HEK293 (cell line): Measurements from ENCODE around the gene FRMD5.

Experiments
- CTCF ChIA-PET: fragments of 350-600 bp; formaldehyde crosslinking; extraction: SDS; loops from one replicate; lab custom pipeline; 2021; ENCODE audit warnings: antibody characterized with exemption; lab: Yijun Ruan, JAX
- POLR2A ChIA-PET: fragments of 300-600 bp; formaldehyde crosslinking; extraction: SDS; loops from one replicate; lab custom pipeline; 2020; ENCODE audit warnings: antibody characterized with exemption, inconsistent platforms; lab: Yijun Ruan, JAX
- H3K27ac ChIP-seq: fragments of 200-500 bp; sonication (Bioruptor generic); 2 replicates; pipeline ENCODE4 v1.5.1; 2014; ENCODE audit warnings: low read depth, low read length, control low read depth, inconsistent platforms; ENCODE audit errors: extremely low read depth
- H3K36me3 ChIP-seq, 2 experiments: fragments of 200-500 bp in 1 of 2; sonication (Bioruptor generic) in 1 of 2; 1 replicate in 1 of 2; 2 replicates in 1 of 2; pipeline ENCODE4 v1.5.1; 2014 to 2017; ENCODE audit warnings: inconsistent platforms in 2 of 2, low read length in 2 of 2; ENCODE audit not compliant: control insufficient read depth in 2 of 2, insufficient read depth in 1 of 2
- H3K4me1 ChIP-seq: fragments of 200-500 bp; sonication (Bioruptor generic); 2 replicates; pipeline ENCODE4 v1.5.1; 2014; ENCODE audit warnings: mild to moderate bottlenecking, low read length, inconsistent platforms; ENCODE audit not compliant: control insufficient read depth, insufficient read depth
- H3K4me3 ChIP-seq: 2 replicates; pipeline ENCODE4 v1.5.1; 2011; ENCODE audit warnings: low read depth, mild to moderate bottlenecking, control low read depth, low read length, moderate library complexity
- H3K9me3 ChIP-seq: fragments of 200-500 bp; sonication (Bioruptor generic); 2 replicates; pipeline ENCODE4 v1.5.1; 2014; ENCODE audit warnings: low read depth, low read length, inconsistent platforms; ENCODE audit not compliant: control insufficient read depth, insufficient read depth
- SP2 ChIP-seq: fragments of 450-650 bp; formaldehyde crosslinking; IDR thresholded peaks from 2 replicates; pipeline ENCODE4 v1.5.1; 2016; ENCODE audit warnings: missing biosample characterization, missing genetic modification characterization
- TSHZ1 ChIP-seq: fragments of 450-650 bp; formaldehyde crosslinking; IDR thresholded peaks from 2 replicates; pipeline ENCODE4 v1.5.1; 2016; ENCODE audit warnings: missing biosample characterization, missing genetic modification characterization, borderline replicate concordance
- ZNF121 ChIP-seq: fragments of 450-650 bp; formaldehyde crosslinking; IDR thresholded peaks from 2 replicates; pipeline ENCODE4 v1.5.1; 2016; ENCODE audit warnings: missing biosample characterization, missing genetic modification characterization
- ZNF155 ChIP-seq: fragments of 450-650 bp; formaldehyde crosslinking; IDR thresholded peaks from 2 replicates; pipeline ENCODE4 v1.5.1; 2016; ENCODE audit warnings: missing biosample characterization, missing genetic modification characterization
- ZNF175 ChIP-seq: fragments of 450-650 bp; formaldehyde crosslinking; IDR thresholded peaks from 2 replicates; pipeline ENCODE4 v1.5.1; 2016; ENCODE audit warnings: missing biosample characterization, missing genetic modification characterization
- ZNF221 ChIP-seq: fragments of 450-650 bp; formaldehyde crosslinking; IDR thresholded peaks from 2 replicates; pipeline ENCODE4 v1.5.1; 2017; ENCODE audit warnings: missing biosample characterization, missing genetic modification characterization, borderline replicate concordance
- ZNF292 ChIP-seq: fragments of 450-650 bp; formaldehyde crosslinking; IDR thresholded peaks from 2 replicates; pipeline ENCODE4 v1.5.1; 2016; ENCODE audit warnings: low read depth, missing biosample characterization, missing genetic modification characterization, borderline replicate concordance
- ZNF37A ChIP-seq: fragments of 450-650 bp; IDR thresholded peaks from 2 replicates; pipeline ENCODE4 v1.5.1; 2018; ENCODE audit warnings: missing biosample characterization, missing genetic modification characterization
- ZNF433 ChIP-seq: fragments of 450-650 bp; formaldehyde crosslinking; IDR thresholded peaks from 2 replicates; pipeline ENCODE4 v1.5.1; 2016; ENCODE audit warnings: missing biosample characterization, missing genetic modification characterization, low read depth
- ZNF585B ChIP-seq: fragments of 450-650 bp; formaldehyde crosslinking; IDR thresholded peaks from 2 replicates; pipeline ENCODE4 v1.5.1; 2016; ENCODE audit warnings: missing biosample characterization, missing genetic modification characterization
- ZNF768 ChIP-seq: fragments of 450-650 bp; formaldehyde crosslinking; IDR thresholded peaks from 2 replicates; pipeline ENCODE4 v1.5.1; 2018; ENCODE audit warnings: missing biosample characterization, mild to moderate bottlenecking, missing genetic modification characterization
- TF ChIP-seq, protein P1 (sequence below): fragments of 450-650 bp; formaldehyde crosslinking; conservative IDR thresholded peaks from 2 replicates; pipeline ENCODE4 v1.5.1; 2016; ENCODE audit warnings: low read depth, missing biosample characterization, missing genetic modification characterization
- TF ChIP-seq, protein P2 (sequence below): fragments of 450-650 bp; formaldehyde crosslinking; IDR thresholded peaks from 2 replicates; pipeline ENCODE4 v1.5.1; 2016; ENCODE audit warnings: missing biosample characterization, missing genetic modification characterization

Gene FRMD5

GRCh38 chr15:43826508-43827341, 368.3 kb downstream of the FRMD5 start, which contains the start of gene WDR76 (continued):
- TF ChIP-seq ZNF175 (tag by site-specific recombination) (no peak), ZNF155 (tag by site-specific recombination) (no peak), ZNF221 (tag by site-specific recombination) (no peak), ZNF37A (tag by site-specific recombination) (no peak), ZNF292 (tag by site-specific recombination) (no peak), SP2 (peak; percentile 78), ZNF585B (tag by site-specific recombination) (no peak), TSHZ1 (no peak; the same call in 1 of the 2 replicates), ZNF433 (tag by site-specific recombination) (no peak)
- TF ChIP-seq, protein P1, sequence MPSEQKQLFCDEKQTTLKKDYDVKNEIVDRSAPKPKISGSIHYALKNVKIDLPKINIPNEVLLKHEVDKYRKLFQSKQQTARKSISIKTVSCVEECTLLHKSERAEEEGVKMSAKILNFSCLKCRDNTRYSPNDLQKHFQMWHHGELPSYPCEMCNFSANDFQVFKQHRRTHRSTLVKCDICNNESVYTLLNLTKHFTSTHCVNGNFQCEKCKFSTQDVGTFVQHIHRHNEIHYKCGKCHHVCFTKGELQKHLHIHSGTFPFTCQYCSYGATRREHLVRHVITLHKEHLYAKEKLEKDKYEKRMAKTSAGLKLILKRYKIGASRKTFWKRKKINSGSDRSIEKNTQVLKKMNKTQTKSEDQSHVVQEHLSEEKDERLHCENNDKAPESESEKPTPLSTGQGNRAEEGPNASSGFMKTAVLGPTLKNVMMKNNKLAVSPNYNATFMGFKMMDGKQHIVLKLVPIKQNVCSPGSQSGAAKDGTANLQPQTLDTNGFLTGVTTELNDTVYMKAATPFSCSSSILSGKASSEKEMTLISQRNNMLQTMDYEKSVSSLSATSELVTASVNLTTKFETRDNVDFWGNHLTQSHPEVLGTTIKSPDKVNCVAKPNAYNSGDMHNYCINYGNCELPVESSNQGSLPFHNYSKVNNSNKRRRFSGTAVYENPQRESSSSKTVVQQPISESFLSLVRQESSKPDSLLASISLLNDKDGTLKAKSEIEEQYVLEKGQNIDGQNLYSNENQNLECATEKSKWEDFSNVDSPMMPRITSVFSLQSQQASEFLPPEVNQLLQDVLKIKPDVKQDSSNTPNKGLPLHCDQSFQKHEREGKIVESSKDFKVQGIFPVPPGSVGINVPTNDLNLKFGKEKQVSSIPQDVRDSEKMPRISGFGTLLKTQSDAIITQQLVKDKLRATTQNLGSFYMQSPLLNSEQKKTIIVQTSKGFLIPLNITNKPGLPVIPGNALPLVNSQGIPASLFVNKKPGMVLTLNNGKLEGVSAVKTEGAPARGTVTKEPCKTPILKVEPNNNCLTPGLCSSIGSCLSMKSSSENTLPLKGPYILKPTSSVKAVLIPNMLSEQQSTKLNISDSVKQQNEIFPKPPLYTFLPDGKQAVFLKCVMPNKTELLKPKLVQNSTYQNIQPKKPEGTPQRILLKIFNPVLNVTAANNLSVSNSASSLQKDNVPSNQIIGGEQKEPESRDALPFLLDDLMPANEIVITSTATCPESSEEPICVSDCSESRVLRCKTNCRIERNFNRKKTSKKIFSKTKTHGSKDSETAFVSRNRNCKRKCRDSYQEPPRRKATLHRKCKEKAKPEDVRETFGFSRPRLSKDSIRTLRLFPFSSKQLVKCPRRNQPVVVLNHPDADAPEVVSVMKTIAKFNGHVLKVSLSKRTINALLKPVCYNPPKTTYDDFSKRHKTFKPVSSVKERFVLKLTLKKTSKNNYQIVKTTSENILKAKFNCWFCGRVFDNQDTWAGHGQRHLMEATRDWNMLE (tag by site-specific recombination): peak; percentile 47; the same call in 1 of the 2 replicates
- TF ChIP-seq, protein P2, sequence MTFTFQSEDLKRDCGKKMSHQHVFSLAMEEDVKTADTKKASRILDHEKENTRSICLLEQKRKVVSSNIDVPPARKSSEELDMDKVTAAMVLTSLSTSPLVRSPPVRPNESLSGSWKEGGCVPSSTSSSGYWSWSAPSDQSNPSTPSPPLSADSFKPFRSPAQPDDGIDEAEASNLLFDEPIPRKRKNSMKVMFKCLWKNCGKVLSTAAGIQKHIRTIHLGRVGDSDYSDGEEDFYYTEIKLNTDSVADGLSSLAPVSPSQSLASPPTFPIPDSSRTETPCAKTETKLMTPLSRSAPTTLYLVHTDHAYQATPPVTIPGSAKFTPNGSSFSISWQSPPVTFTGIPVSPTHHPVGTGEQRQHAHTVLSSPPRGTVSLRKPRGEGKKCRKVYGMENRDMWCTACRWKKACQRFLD (tag by site-specific recombination): no peak

DNA sequence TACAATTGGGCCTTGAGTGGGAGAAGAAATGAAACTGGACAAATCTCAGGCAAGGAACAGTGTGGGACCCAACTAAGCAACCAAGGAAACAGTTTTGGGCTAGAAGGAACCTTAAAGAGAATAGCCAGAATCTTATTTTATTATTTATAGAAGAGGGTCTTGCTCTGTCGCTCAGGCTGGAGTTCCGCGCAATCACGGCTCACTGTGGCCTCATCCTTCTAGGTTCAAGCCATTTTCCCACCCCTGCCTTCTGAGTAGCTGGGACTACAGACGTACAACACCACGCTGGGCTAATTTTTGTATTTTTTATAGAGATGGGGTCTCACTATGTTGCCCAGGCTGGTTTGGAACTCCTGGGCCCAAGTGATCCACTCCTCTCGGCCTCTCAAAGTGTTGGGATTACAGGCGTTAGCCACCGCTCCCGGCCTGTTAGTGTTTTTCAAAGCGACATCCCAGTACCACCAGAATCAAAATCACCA, 369.0 kb downstream of the FRMD5 start:
- Histone ChIP-seq H3K27ac (no peak overlapping the region), H3K4me3 (no peak overlapping the region), H3K36me3 (peaks cover 12 to 25% of the 10 kb centered on the region in 2 experiments; a peak in 2 of 3 replicates), H3K9me3 (no peaks in the 10 kb centered on the region), H3K4me1 (0 out of 2 replicates have a peak, but pooled peaks cover 4% of the 10 kb centered on the region)
- TF ChIP-seq ZNF768 (tag by site-specific recombination) (no peak), ZNF121 (tag by site-specific recombination) (peak; percentile 95)
- ChIA-PET CTCF (interaction anchor here (0.6 kb wide), 2 partner anchors 21 to 51 kb away, joined by 3 read pairs; no protein-coding TSS in a partner anchor), POLR2A (no interaction called here)
